ENCODE data around the gene GABRG3.

DNA sequence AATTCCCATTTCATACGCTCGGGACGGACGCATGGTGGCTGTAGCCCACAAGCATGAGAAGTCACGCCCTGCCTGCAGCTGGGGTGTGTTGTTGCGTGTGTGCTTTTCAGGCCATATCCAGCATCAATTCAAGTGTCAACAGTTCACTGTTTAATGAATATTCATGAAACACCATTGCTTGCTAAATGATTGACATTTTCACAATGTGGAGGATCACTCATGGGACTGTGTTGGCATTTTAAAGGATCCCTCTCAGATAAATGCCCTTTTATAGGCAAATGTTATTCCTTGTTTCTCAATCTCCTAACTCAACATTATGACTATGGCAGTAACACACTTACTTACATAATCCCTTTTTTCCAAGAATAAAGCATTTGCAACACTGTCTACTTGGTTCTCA, 511.3 kb downstream of the GABRG3 start:
- TF ChIP-seq, protein P1, sequence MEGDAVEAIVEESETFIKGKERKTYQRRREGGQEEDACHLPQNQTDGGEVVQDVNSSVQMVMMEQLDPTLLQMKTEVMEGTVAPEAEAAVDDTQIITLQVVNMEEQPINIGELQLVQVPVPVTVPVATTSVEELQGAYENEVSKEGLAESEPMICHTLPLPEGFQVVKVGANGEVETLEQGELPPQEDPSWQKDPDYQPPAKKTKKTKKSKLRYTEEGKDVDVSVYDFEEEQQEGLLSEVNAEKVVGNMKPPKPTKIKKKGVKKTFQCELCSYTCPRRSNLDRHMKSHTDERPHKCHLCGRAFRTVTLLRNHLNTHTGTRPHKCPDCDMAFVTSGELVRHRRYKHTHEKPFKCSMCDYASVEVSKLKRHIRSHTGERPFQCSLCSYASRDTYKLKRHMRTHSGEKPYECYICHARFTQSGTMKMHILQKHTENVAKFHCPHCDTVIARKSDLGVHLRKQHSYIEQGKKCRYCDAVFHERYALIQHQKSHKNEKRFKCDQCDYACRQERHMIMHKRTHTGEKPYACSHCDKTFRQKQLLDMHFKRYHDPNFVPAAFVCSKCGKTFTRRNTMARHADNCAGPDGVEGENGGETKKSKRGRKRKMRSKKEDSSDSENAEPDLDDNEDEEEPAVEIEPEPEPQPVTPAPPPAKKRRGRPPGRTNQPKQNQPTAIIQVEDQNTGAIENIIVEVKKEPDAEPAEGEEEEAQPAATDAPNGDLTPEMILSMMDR (IDR thresholded peaks at IDR 0.05; ENCODE audit: poor library complexity), result no peak
- TF ChIP-seq EZH2 (IDR thresholded peaks at IDR 0.05; ENCODE audit: borderline replicate concordance), result no peak
